Measurements from ENCODE around the gene GALNT10. TPM values are rescaled to one million over a fixed set of nuclear protein-coding genes. Genes with fewer than 3 reads are reported as not detected.

GALNT10 gene
- total and polyA plus RNA-seq, 2 of the 4 experiments (the other 2 are of a cell fraction) = 46.2 to 67.0 TPM

Small RNAs within 50 kb of the gene (microRNA-seq; reads per million reads assigned to microRNA genes)
- gene MIR1294 (ENCODE audit: insufficient read depth in 1 of 2, insufficient read length in 1 of 2, unreplicated experiment in 1 of 2) = 8.3 to 13.1 reads per million in 2 experiments
- not detected for gene RN7SL655P (ENCODE audit: insufficient read depth, insufficient read length)

Small RNAs within 50 kb of the gene (small RNA-seq; reads per million reads assigned to genes)
- gene MIR1294 (0.49 to 64.2 (median 28.9) reads per million in 5 experiments), gene RN7SL655P (0 reads per million in 5 experiments)

Other genes starting within 250 kb of the GALNT10 start
- gene FAM114A2, start 151.8 kb upstream of the GALNT10 start, total RNA-seq (2012; rRNA removed) = 36.4 and 41.2 TPM in 2 replicates
- gene FAM114A2, start 151.8 kb upstream of the GALNT10 start, polyA plus RNA-seq (2012; rRNA removed) = 11.4 and 13.2 TPM in 2 replicates
- gene MFAP3, start 151.8 kb upstream of the GALNT10 start, total RNA-seq (2012; rRNA removed) = 67.0 and 80.5 TPM in 2 replicates
- gene MFAP3, start 151.8 kb upstream of the GALNT10 start, polyA plus RNA-seq (2012; rRNA removed) = 12.6 and 15.2 TPM in 2 replicates

All from IMR-90 (cell line).